Activated CD4-positive, alpha-beta T cell treated with anti-CD3 and anti-CD28 coated beads, Interleukin-2, amount 50 U/mL, for 16 hours (primary cell): ENCODE data around the gene RAB17.

Source experiments
- DNase-seq: peaks from one replicate; pipeline ENCODE4 v3.0.0-alpha.2; 2020

Gene RAB17

DNA sequence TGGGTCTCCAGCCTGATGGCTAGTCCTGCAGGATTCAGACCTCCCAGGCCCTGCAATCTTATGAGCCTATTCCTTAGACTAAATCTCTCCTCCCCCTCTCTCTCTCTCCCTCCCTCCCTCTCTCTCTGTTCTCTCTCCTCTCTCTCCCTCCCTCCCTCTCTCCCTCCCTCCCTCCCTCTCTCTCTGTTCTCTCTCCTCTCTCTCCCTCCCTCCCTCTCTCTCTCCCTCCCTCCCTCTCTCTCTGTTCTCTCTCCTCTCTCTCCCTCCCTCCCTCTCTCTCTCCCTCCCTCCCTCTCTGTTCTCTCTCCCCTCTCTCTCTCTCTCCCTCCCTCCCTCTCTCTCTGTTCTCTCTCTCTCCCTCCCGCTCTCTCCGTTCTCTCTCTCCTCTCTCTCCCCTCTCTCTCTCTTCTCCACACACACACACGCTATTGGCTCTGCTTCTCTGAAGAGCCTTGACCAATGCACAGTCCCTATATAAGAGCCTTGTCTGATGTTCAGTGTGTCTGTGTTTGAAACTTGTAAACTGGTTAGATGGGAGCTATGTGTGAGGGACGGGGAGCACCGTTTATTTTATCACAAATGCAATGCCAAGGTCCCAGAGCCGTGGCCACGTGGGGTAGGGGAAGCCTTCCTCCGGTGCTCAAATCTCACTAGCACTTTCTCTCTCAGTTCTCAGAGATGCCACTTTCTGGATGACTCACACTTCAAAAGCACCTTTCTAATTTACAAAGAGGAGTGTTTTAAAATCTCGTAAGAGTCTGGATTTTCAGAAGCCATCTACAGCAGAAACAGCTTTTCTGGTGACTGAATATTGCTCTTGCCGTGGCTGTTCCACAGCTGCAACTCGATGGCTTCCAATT lies 33.5 kb downstream of the RAB17 start:
- DNase-seq, result peak; percentile 81

- no peak for DNase-seq
These were observed 35.0 kb downstream of the RAB17 start for GRCh38 chr2:237555560-237555959.

- no peak for DNase-seq
These were observed 36.6 kb downstream of the RAB17 start for GRCh38 chr2:237553948-237554347.

- DNase-seq, result no peak
These were observed 37.6 kb downstream of the RAB17 start for GRCh38 chr2:237552908-237553307.

DNA sequence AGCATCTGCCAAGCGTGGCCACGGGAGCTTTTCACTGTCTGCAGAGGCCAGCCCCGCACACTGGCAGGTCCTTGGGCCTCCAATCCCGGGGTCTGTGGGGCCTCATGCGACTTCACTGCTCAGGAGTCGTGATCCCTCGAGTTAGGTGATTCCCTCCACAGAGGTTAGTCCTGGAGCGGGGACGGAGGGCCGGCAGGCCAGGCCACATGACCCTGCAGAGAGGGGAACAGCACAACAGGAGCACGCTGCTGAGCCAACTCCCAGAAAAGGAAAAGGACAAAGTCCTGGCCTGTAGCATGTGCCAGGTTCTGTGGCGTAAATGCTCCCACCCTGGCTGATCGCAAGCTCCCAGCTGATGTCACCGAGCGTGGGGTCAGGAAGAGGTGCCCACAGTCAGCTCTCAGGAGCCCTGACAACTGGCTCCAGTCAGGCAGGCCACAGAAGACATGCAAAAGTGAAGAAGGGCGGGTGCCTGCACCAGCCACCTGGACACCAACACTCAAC lies 39.4 kb downstream of the RAB17 start:
- no peak for DNase-seq

- no peak for DNase-seq
These were observed 40.7 kb downstream of the RAB17 start for GRCh38 chr2:237549643-237550415.

DNA sequence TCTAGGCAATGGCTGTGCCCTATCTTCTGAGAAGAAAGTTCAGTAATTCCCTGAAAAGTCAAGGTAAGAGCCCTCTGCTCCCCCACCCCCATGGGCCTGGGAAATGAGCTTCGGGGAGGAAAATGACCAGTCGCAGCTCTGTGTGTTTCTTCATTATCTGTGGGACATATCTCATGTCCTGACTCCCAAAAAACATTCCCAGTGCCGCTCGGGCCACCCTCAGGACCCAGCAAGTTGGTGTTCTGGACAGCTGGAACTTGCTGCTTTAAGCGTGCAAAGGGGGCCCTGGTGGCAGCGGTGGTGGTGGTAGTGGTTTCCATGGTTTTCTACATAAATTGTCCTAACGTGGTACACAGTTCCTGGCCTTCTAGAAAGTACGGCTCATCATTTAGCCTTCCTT lies 41.3 kb downstream of the RAB17 start:
- DNase-seq, result no peak

GRCh38 chr2:237547841-237548416 lies 42.6 kb downstream of the RAB17 start:
- no peak for DNase-seq

GRCh38 chr2:237546876-237547395 lies 43.6 kb downstream of the RAB17 start:
- no peak for DNase-seq

GRCh38 chr2:237546040-237546875 lies 44.3 kb downstream of the RAB17 start:
- no peak for DNase-seq

- DNase-seq, result no peak
These were observed 48.4 kb downstream of the RAB17 start for GRCh38 chr2:237542001-237542704.

- no peak for DNase-seq
These were observed 49.3 kb downstream of the RAB17 start for GRCh38 chr2:237541243-237541642.

- DNase-seq, result no peak
These were observed 49.7 kb downstream of the RAB17 start for GRCh38 chr2:237540823-237541222.

DNA sequence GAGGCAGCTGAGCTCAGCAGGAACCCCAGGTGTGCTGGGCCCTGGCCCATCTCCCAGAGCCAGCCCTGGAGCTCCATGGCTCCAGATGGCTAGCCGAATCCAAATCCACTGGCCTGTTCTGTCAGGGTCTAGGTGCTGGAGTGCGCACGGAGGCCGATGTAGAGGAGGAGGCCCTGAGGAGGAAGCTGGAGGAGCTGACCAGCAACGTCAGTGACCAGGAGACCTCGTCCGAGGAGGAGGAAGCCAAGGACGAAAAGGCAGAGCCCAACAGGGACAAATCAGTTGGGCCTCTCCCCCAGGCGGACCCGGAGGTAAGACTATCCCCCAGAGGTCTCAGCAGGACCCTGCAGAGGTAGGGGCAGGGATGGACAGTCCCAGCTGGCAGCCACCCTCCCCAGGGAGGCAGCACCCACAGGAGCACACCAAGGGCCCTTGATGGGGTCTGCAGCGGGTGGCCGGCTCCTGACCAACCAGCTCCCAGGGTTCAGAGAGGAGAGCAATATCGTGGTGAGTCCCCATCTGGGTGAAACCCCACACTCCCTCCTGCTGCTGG lies 50.2 kb downstream of the RAB17 start:
- DNase-seq, result no peak

- no peak for DNase-seq
These were observed 50.9 kb downstream of the RAB17 start for GRCh38 chr2:237539681-237540080.

GRCh38 chr2:237538901-237539300 lies 51.6 kb downstream of the RAB17 start:
- DNase-seq, result no peak

- DNase-seq, result no peak
These were observed 52.4 kb downstream of the RAB17 start for GRCh38 chr2:237538001-237538720.

GRCh38 chr2:237536617-237537016 lies 53.9 kb downstream of the RAB17 start:
- no peak for DNase-seq

DNA sequence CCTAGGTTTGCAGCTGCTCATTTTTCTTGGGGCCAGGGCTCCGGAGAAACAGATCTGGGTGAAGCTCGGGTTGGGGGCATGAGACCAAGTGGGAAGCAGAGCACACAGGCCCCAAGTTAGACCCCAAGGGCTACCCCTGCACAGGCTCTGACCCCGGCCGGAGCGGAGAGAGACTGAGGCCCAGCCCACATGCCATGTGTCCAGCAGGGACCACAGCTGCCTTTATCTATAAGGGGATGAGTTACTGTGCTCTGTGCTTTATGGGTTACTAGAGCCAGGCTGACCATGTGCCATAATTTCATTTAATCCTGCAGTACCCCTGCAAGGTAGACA lies 54.5 kb downstream of the RAB17 start:
- no peak for DNase-seq

DNA sequence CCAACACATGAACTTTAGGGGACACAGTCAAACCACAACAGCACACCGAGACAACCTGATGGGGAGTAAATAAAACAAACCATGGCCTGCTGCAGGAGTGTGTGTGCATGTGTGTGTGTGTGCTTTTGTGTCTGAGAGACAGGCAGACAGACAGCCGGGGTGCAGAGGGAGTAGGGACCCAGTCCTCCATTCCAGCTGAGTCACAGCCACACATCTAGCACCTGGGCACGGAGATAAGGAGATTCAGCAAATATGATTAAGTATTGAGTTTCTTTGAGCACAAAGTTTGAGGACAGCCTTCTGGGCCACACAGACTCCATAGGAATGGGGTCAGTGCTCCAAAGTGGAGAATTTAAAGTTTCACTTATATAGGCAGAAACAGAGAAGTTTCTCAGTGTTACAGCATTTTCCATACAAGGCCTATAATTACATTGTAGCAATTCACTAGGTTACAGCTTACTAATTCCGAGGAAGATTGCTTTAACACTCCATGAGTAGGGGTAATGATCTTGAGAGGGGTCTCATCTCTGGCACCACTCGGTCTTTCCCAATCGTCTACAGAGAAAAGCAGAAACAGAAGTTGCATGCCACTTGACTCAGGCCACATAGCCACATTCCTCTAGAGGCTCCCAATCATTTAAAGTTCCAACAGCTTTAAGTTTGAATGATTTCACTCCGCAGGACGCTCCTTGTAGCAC lies 55.0 kb downstream of the RAB17 start:
- no peak for DNase-seq
